GM12864 (cell line): Measurements from ENCODE around the gene CYP4A11.
"Not testable (repeated sequence)": the region's sequence is repeated elsewhere in the genome, so short reads cannot be mapped to it uniquely, and the experiment has no call there.

Source experiments
- DNase-seq: peaks from one replicate; pipeline ENCODE4 v3.0.0-alpha.2; 2011; ENCODE audit warnings: low read depth
- H3K4me3 ChIP-seq: 2 replicates; pipeline ENCODE4 v1.5.1; 2011; ENCODE audit warnings: mild to moderate bottlenecking, low read depth, low read length, control low read depth
- TF ChIP-seq, protein P1 (sequence below): IDR thresholded peaks from 2 replicates; pipeline ENCODE4 v1.5.1; 2011; ENCODE audit warnings: low read depth, mild to moderate bottlenecking, moderate library complexity, low read length, control low read depth, inconsistent platforms; ENCODE audit errors: missing control alignments

Gene CYP4A11

DNA sequence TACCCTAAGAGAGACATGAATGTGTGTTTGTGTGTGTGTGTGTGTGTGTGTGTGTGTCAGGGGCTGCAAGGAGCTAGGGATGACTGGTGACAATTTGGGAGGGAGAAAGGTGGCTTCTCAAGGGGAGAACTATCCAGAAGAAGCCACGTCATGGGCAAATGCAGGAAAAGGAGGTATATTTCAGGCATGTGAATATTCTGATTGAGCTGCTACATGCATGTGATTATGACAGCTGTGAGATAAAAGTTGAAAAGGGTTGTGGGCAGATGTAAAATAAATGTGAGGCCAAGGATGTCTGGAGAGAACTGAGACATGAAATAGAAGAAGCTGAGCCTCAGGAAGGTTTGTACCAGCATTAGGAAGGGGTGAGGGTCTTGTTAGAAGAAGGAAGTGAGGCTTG is 4.5 kb downstream of the CYP4A11 start:
- TF ChIP-seq, protein P1, sequence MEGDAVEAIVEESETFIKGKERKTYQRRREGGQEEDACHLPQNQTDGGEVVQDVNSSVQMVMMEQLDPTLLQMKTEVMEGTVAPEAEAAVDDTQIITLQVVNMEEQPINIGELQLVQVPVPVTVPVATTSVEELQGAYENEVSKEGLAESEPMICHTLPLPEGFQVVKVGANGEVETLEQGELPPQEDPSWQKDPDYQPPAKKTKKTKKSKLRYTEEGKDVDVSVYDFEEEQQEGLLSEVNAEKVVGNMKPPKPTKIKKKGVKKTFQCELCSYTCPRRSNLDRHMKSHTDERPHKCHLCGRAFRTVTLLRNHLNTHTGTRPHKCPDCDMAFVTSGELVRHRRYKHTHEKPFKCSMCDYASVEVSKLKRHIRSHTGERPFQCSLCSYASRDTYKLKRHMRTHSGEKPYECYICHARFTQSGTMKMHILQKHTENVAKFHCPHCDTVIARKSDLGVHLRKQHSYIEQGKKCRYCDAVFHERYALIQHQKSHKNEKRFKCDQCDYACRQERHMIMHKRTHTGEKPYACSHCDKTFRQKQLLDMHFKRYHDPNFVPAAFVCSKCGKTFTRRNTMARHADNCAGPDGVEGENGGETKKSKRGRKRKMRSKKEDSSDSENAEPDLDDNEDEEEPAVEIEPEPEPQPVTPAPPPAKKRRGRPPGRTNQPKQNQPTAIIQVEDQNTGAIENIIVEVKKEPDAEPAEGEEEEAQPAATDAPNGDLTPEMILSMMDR = no peak
- no peak overlapping the region for H3K4me3 ChIP-seq
- DNase-seq = no peak

DNA sequence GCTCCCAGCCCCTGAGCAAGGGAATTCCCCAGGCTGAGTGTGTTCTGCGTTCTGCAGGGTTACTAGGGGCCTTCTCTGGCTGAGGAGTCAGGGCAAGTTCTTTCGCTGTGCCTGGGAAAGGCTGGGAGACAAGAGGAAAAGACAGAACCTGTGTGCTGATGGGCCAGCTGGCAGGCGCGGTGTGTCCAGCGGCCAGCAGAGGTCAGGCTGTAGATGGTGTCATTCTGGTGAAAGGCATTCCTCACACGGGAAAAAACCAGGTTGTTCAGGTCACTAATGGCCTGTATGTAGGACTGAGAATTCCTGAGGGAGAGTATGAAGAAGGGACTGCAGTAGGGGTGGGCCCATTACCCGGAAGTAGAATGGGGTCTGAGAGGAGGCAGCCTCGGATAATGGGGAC is 6.4 kb downstream of the CYP4A11 start:
- H3K4me3 ChIP-seq, DNase-seq: not testable (repeated sequence)
- TF ChIP-seq, protein P1 = peak; percentile 30

DNA sequence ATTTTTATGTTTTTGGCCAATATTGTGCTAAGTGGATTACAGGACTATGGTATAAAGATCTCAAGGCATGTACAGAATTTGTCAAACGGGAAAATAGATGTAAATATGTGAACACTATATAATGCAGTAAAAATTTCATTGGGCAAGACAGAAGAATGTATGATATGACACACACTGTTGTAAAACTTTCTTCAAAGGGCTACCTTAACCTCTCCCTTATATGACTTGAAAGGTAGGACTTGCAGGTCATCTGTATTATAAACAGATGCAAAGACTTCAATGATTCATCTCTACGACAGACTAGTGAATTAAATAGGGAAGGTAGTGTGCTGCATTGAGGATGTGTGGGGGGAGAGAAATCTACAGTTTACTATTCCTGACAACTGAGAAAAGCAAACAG is 9.3 kb downstream of the CYP4A11 start:
- not testable (repeated sequence) for DNase-seq, H3K4me3 ChIP-seq

DNA sequence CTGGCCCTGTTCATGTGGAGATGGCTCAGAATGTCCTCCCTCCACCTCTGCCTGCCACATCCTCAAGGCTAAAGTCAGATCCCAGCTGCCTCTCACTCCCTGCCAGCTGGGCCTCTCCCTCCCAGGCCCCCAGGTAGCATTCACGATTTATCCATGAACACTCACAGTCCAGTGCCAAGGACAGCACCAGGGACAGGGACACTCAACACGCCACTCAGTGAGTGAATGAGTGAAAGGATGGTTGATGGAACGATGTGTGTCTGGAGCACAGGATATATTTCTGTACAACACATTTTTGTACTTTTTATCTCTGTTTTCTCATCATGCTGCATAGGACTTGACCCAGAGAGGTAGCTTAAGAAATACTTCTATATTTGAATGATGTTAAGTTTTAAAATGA is 10.1 kb downstream of the CYP4A11 start:
- no peak overlapping the region for H3K4me3 ChIP-seq
- DNase-seq = no peak
- TF ChIP-seq, protein P1 = no peak

DNA sequence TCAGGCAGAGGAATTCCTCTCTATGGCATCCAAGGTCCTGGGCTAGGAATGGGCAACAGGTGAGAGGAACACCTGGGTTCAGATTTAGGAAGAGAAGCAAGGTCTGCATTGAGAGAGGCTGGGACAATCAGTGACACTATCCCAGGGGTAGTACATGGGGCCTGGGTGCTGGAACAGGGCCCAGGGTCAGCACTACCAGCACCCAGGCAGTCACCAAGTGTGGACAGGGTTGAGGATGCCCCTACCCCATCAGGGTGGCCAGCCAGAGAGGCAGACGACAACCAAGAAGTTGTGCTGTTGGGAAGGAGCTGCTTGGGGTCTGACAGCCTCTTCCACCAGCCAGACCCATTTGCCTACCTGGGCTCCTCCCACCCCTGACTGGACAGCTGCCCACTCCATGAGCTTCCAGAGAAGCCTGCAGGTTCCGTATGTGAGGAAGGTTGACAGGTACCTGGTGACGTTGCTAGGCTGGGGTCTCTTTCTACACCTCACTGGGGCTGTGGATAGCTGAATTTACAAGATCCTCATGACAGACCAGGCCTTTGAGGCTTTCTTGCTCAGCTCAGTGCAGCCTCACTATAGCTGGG is 13.9 kb downstream of the CYP4A11 start:
- no peak overlapping the region for H3K4me3 ChIP-seq
- TF ChIP-seq, protein P1 = no peak

DNA sequence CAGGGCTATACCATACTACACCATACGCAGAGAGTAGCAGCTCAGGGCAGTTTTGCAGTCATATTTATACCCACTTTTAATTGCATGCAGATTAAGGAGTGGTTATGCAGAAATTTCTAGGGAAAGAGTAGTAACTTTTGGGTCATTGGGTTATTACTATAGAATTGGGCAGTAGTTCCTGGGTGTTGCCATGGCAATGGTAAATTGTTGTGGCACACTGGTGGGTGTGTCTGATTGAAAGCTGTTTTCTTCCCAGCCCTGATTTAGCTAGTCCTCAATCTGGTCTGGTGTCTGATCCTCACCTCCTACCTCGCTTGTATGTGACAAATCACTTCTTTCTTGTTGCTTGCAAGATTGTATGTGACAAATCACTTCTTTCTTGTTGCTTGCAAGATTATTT is 30.5 kb downstream of the CYP4A11 start:
- no peak overlapping the region for H3K4me3 ChIP-seq
- TF ChIP-seq, protein P1 = no peak

More for the DNA sequence above, 13.9 kb downstream of the CYP4A11 start:
- DNase-seq = no peak

DNA sequence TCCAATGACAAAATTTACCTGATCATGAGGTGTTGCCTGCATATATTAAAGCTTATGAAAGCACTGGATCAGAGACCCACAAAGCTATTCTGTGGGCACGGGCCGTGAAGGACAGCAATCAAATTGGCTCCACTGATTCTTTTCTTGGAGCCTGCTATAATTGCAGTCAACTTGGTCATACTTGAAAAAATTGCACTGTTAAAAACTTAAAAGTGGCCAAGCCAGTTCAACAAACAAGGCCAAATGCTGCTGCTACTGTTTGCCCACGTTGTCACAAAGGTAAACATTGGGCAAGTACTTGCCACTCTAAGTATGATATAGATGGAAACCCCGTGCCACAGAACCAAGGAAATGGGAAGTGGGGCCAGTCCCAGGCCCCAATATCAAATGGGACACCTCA is 37.8 kb downstream of the CYP4A11 start:
- DNase-seq = no peak
- TF ChIP-seq, protein P1 = no peak
- no peak overlapping the region for H3K4me3 ChIP-seq

More for the DNA sequence above, 30.5 kb downstream of the CYP4A11 start:
- DNase-seq = no peak
